ENCODE results near the gene NRAP.

DNA sequence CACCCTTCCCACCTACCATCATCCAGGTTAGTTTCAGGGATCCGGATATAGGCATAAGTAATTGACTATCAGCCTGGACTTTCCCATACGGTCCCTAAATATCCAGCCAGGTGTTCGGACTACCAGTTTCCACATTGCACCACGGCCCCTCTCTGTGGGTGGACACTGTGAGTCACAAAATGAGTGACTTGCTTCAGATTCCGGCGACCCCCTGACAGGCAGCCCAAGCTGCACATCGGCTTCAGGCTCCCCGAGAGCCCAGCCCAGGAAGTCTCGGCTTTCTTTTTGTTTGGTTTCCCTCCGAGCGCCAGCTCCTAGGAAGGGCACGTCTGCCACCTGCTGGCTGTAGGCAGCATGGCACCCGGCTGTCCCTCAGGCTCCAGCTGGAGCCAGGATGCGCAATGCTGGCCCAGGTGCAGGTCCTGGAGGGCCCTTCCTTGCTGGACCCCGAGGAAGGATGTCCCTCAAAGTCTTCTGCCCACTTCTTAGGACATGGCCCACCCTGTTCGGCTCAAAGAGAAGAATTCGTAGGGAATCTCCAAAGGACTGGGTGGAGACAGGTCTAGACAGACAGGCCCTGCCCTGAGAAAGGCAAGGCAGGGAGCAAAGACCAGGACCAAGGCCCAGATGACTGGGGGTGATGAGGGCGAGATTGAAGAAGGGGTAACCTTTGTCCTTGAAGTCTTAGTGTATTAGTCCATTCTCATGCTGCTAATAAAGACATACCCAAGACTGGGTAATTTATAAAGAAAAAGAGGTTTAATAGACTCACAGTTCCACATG, 100.3 kb downstream of the NRAP start:
- TF ChIP-seq YY1 (IDR thresholded peaks at IDR 0.05; ENCODE audit: insufficient read depth, insufficient read length) (no peak), SUZ12 (IDR thresholded peaks at IDR 0.05; ENCODE audit: extremely low read depth, insufficient read depth, insufficient read length) (no peak)
